K562 (cell line): ENCODE results near the gene BIN1. TPM values are rescaled to one million over a fixed set of nuclear protein-coding genes. Genes with fewer than 3 reads are reported as not detected.

Experiments
- ATAC-seq: fragments of 200-7000 bp; cut with Tn5 transposase; 3 replicates; pipeline ENCODE4 v1.9.1; 2020; ENCODE audit warnings: moderate library complexity
- BruUV-seq: library from RNA; stranded (reverse); fragments of 400-500 nt; replicated peaks from 2 replicates; lab custom pipeline; 2021; lab: Mats Ljungman, UMichigan
- CTCF ChIA-PET: fragments of 300-600 bp; formaldehyde crosslinking; extraction: SDS; loops from one replicate; lab custom pipeline; 2021; ENCODE audit warnings: low intra/inter-chr PET ratio; lab: Yijun Ruan, JAX
- POLR2A ChIA-PET: fragments of 300-600, 350-650 bp; sonication (Branson Sonifier 250); formaldehyde crosslinking; extraction: SDS; loops from one replicate; lab custom pipeline; 2021; ENCODE audit warnings: antibody characterized with exemption, inconsistent platforms; lab: Yijun Ruan, JAX
- DNase-seq, 4 experiments: peaks; one replicate each; pipeline versions ENCODE4 v3.0.0 to v3.0.0-alpha.2; 2011 to 2018; ENCODE audit warnings: low spot score in 3 of 4, mixed read lengths in 3 of 4; ENCODE audit errors: extremely low read depth in 1 of 4
- FAIRE-seq: peaks from 2 replicates; lab custom pipeline; 2011; peaks lifted over from hg19 to GRCh38; lab: Jason Lieb, UNC
- H2AFZ ChIP-seq: 2 replicates; pipeline ENCODE4 v1.6.0; 2011; ENCODE audit warnings: low read depth, low read length, control low read depth, inconsistent platforms
- H3K27ac ChIP-seq: fragments of 200-600 bp; 3 replicates; pipeline ENCODE4 v1.8.0; 2011; ENCODE audit warnings: low read depth, mild to moderate bottlenecking, control low read depth, inconsistent platforms, low read length, moderate library complexity, mixed read lengths; ENCODE audit errors: extremely low read depth
- H3K27me3 ChIP-seq, 2 experiments: fragments of 300-600 bp in 1 of 2; 2 replicates in 1 of 2; 3 replicates in 1 of 2; pipeline versions ENCODE4 v1.6.0 to v1.8.0; 2011; ENCODE audit warnings: inconsistent platforms in 2 of 2, low read length in 2 of 2, mild to moderate bottlenecking in 1 of 2, mixed read lengths in 1 of 2, moderate library complexity in 1 of 2; ENCODE audit not compliant: control insufficient read depth in 2 of 2, insufficient read depth in 2 of 2
- H3K36me3 ChIP-seq: fragments of 300-600 bp; 3 replicates; pipeline ENCODE4 v1.8.0; 2011; ENCODE audit warnings: mild to moderate bottlenecking, low read length, inconsistent platforms; ENCODE audit not compliant: control insufficient read depth, insufficient read depth
- H3K4me1 ChIP-seq, 2 experiments: fragments of 200-600 bp in 1 of 2; replicated peaks in 1 of 2; 2 replicates in 1 of 2; 3 replicates in 1 of 2; pipeline versions ENCODE4 v1.5.1 to v1.8.0; 2011; ENCODE audit warnings: inconsistent platforms in 2 of 2, low read length in 2 of 2, mild to moderate bottlenecking in 1 of 2, mixed read lengths in 1 of 2, moderate library complexity in 1 of 2; ENCODE audit not compliant: control insufficient read depth in 2 of 2, insufficient read depth in 2 of 2
- H3K4me2 ChIP-seq: 2 replicates; pipeline ENCODE4 v1.6.1; 2011; ENCODE audit warnings: low read length, control low read depth, inconsistent platforms, mixed read lengths; ENCODE audit not compliant: insufficient read depth
- H3K4me3 ChIP-seq: fragments of 200-600 bp; sonication (generic), shearing (Covaris generic); 2 replicates; pipeline ENCODE4 v1.5.1; 2016; ENCODE audit warnings: control low read depth, inconsistent platforms
- H3K79me2 ChIP-seq: fragments of 200-600 bp; 3 replicates; pipeline ENCODE4 v1.8.0; 2011; ENCODE audit warnings: low read length, inconsistent platforms; ENCODE audit not compliant: control insufficient read depth, insufficient read depth
- H3K9ac ChIP-seq, 2 experiments: 2 replicates each; pipeline versions ENCODE4 v1.6.0 to v1.6.1; 2011; ENCODE audit warnings: low read depth in 2 of 2, low read length in 2 of 2, control low read depth in 1 of 2, inconsistent platforms in 1 of 2, mild to moderate bottlenecking in 1 of 2, mixed read lengths in 1 of 2; ENCODE audit not compliant: insufficient read depth in 1 of 2
- H3K9me1 ChIP-seq: one replicate; pipeline ENCODE4 v1.6.0; 2011; ENCODE audit warnings: inconsistent platforms, mild to moderate bottlenecking, low read length, moderate library complexity; ENCODE audit not compliant: control insufficient read depth, insufficient read depth
- H3K9me3 ChIP-seq: replicated peaks from 2 replicates; pipeline ENCODE4 v1.5.1; 2011; ENCODE audit warnings: low read depth, low read length, inconsistent platforms; ENCODE audit not compliant: control insufficient read depth, insufficient read depth
- H4K20me1 ChIP-seq: replicated peaks from 2 replicates; pipeline ENCODE4 v1.6.1; 2011; ENCODE audit warnings: low read length, inconsistent platforms, mixed read lengths; ENCODE audit not compliant: control insufficient read depth, insufficient read depth
- CHD2 ChIP-seq: IDR thresholded peaks from 2 replicates; pipeline ENCODE4 v1.6.1; 2011; ENCODE audit warnings: low read depth, low read length
- HLTF ChIP-seq: fragments of 450-650 bp; IDR thresholded peaks from 2 replicates; pipeline ENCODE4 v1.6.1; 2016
- KDM5B ChIP-seq: fragments of 200-600 bp; sonication (generic); IDR thresholded peaks from 2 replicates; pipeline ENCODE4 v1.6.1; 2012; ENCODE audit warnings: low read depth, mild to moderate bottlenecking, moderate library complexity, low read length, control low read depth, inconsistent platforms; ENCODE audit not compliant: insufficient replicate concordance
- MIER1 ChIP-seq: fragments of 450-650 bp; IDR thresholded peaks from 2 replicates; pipeline ENCODE4 v1.6.1; 2016; ENCODE audit warnings: antibody characterized with exemption, mild to moderate bottlenecking, low read depth
- PHTF2 ChIP-seq: fragments of 250-450 bp; sonication (Bioruptor Pico); IDR thresholded peaks from 2 replicates; pipeline ENCODE4 v1.5.0; 2021; ENCODE audit warnings: mild to moderate bottlenecking
- TEAD2 ChIP-seq: fragments of 450-650 bp; IDR thresholded peaks from 2 replicates; pipeline ENCODE4 v1.6.1; 2016; ENCODE audit warnings: missing genetic modification characterization, control low read depth, missing compliant biosample characterization
- TRIM28 ChIP-seq: fragments of 450-650 bp; IDR thresholded peaks from 2 replicates; pipeline ENCODE4 v1.6.1; 2017
- ZNF197 ChIP-seq: fragments of 200-800 bp; sonication (Bioruptor generic); IDR thresholded peaks from 2 replicates; pipeline ENCODE4 v1.6.1; 2016; ENCODE audit warnings: low read depth, missing genetic modification characterization, missing compliant biosample characterization
- WGBS: fragments of 100-300 bp; shearing (Covaris generic); methylation state at CpG from one replicate; pipeline ENCODE4 v1.1.6; 2016; ENCODE audit warnings: low coverage, mixed read lengths; ENCODE audit not compliant: insufficient coverage; ENCODE audit errors: missing lambda C conversion rate; 5-methylcytosine and 5-hydroxymethylcytosine counted together
- in situ Hi-C: fragments of 300-500 bp; cut with MboI; formaldehyde crosslinking; loops from 4 replicates; pipeline ENCODE4 v1.15.0; 2018; ENCODE audit warnings: inconsistent platforms, mixed read lengths
- intact Hi-C: fragments of 100-400 bp; cut with micrococcal nuclease; formaldehyde crosslinking; loops from 2 replicates; pipeline ENCODE4 v1.14.2; 2022
- polyA plus RNA-seq, 8 experiments: library from polyadenylated mRNA; depleted of rRNA in 4 of 8; stranded (reverse) in 5 of 8; unstranded in 3 of 8; fragments of >200 nt; fragmentation: Nextera tagmentation in 2 of 8; fragmentation: Illumina TruSeq in 1 of 8; extraction: Ambion mirVana in 2 of 8; extraction: Trizol in 1 of 8; gene quantifications; 2 replicates each; pipeline versions ENCODE4 v1.2.1 to v1.2.3, GENCODE V29; 2011 to 2014; ENCODE audit warnings: inconsistent platforms in 1 of 8, missing spikeins in 1 of 8
- total RNA-seq, 7 experiments: library from RNA; depleted of rRNA in 6 of 7; stranded (reverse); fragments of >200 nt in 6 of 7; fragmentation: Illumina TruSeq in 2 of 7; extraction: Trizol in 2 of 7; gene quantifications; 2 replicates each; pipeline versions ENCODE4 v1.2.1 to v1.2.3, GENCODE V29; 2011 to 2021; ENCODE audit warnings: low replicate concordance in 1 of 7
- TF ChIP-seq, protein P1 (sequence below), 2 experiments: fragments of 450-650 bp in 1 of 2; sonication (generic) in 1 of 2; formaldehyde crosslinking; conservative IDR thresholded peaks; 2 replicates each; pipeline versions ENCODE4 v1.4.0 to v1.8.1; 2020 to 2022; ENCODE audit warnings: mild to moderate bottlenecking in 1 of 2, missing genetic modification reagents in 1 of 2
- TF ChIP-seq, protein P2 (sequence below): fragments of 250-450 bp; sonication (Bioruptor Pico); IDR thresholded peaks from 2 replicates; pipeline ENCODE4 v1.4.0; 2020

The BIN1 gene
- total and polyA plus RNA-seq, 9 of the 15 experiments (the other 6 are each of a cell fraction or from before 2014, with no cell fraction given), result 0.04 to 2.8 (median 0.79) TPM; not detected in 1

DNA sequence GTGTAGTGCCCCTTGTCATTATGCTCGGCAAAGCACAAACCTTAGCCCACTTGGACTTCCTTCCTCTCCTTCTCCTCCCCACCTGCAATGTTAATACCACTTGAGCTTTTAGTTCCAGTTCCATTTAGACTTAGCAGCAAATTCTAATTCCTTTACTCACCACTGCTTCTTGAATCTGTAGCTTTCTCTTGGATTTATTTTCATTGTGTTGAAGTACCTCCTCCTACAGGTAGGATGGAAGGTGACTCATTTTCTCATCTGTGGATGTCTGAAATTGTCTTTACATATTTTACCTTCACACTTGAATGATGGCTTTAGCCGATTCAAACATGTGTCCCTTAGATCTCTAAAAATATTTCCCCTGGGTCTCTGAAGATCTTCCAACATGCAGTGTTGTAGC lies 32.8 kb upstream of the BIN1 start:
- intact Hi-C loops (no loop called here), in situ Hi-C loops (no loop called here)
- no peaks in the 10 kb centered on the region for H3K79me2 ChIP-seq
- peaks cover 13 to 51% of the 10 kb centered on the region in 2 experiments; a peak in 4 of 5 replicates for H3K27me3 ChIP-seq
- H3K9me3 ChIP-seq, result no peaks in the 10 kb centered on the region
- no peak for FAIRE-seq
- H3K36me3 ChIP-seq, result no peaks in the 10 kb centered on the region
- H3K9ac ChIP-seq, result no peak overlapping the region
- POLR2A ChIA-PET, result no interaction called here
- no TSS peak for BruUV-seq
- H3K4me2 ChIP-seq, result no peak overlapping the region
- WGBS, result 0% methylated on average over 2 of the region's 2 CpGs
- H3K4me1 ChIP-seq, result peaks cover 0 to 3% of the 10 kb centered on the region in 2 experiments; a peak in 1 of 5 replicates
- CTCF ChIA-PET, result no interaction called here
- no peak overlapping the region for H3K4me3 ChIP-seq
- no peaks in the 10 kb centered on the region for H4K20me1 ChIP-seq
- ATAC-seq, result no peak
- no peak overlapping the region for H3K27ac ChIP-seq
- no peak for DNase-seq
- TF ChIP-seq CHD2 (no peak), MIER1 (no peak), HLTF (no peak), ZNF197 (CRISPR knock-in tag) (no peak), KDM5B (no peak), TEAD2 (no peak), PHTF2 (no peak), TRIM28 (no peak)
- TF ChIP-seq, protein P1, sequence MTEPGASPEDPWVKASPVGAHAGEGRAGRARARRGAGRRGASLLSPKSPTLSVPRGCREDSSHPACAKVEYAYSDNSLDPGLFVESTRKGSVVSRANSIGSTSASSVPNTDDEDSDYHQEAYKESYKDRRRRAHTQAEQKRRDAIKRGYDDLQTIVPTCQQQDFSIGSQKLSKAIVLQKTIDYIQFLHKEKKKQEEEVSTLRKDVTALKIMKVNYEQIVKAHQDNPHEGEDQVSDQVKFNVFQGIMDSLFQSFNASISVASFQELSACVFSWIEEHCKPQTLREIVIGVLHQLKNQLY (CRISPR knock-in tag; conservative IDR thresholded peaks at IDR 0.05), result no peak
- TF ChIP-seq, protein P2, sequence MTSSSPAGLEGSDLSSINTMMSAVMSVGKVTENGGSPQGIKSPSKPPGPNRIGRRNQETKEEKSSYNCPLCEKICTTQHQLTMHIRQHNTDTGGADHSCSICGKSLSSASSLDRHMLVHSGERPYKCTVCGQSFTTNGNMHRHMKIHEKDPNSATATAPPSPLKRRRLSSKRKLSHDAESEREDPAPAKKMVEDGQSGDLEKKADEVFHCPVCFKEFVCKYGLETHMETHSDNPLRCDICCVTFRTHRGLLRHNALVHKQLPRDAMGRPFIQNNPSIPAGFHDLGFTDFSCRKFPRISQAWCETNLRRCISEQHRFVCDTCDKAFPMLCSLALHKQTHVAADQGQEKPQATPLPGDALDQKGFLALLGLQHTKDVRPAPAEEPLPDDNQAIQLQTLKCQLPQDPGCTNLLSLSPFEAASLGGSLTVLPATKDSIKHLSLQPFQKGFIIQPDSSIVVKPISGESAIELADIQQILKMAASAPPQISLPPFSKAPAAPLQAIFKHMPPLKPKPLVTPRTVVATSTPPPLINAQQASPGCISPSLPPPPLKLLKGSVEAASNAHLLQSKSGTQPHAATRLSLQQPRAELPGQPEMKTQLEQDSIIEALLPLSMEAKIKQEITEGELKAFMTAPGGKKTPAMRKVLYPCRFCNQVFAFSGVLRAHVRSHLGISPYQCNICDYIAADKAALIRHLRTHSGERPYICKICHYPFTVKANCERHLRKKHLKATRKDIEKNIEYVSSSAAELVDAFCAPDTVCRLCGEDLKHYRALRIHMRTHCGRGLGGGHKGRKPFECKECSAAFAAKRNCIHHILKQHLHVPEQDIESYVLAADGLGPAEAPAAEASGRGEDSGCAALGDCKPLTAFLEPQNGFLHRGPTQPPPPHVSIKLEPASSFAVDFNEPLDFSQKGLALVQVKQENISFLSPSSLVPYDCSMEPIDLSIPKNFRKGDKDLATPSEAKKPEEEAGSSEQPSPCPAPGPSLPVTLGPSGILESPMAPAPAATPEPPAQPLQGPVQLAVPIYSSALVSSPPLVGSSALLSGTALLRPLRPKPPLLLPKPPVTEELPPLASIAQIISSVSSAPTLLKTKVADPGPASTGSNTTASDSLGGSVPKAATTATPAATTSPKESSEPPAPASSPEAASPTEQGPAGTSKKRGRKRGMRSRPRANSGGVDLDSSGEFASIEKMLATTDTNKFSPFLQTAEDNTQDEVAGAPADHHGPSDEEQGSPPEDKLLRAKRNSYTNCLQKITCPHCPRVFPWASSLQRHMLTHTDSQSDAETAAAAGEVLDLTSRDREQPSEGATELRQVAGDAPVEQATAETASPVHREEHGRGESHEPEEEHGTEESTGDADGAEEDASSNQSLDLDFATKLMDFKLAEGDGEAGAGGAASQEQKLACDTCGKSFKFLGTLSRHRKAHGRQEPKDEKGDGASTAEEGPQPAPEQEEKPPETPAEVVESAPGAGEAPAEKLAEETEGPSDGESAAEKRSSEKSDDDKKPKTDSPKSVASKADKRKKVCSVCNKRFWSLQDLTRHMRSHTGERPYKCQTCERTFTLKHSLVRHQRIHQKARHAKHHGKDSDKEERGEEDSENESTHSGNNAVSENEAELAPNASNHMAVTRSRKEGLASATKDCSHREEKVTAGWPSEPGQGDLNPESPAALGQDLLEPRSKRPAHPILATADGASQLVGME, result no peak
- H3K9me1 ChIP-seq, result no peaks in the 10 kb centered on the region
- no peak overlapping the region for H2AFZ ChIP-seq
